ENCODE results near the gene RAB3IP. TPM values are rescaled to one million over a fixed set of nuclear protein-coding genes. Genes with fewer than 3 reads are reported as not detected.

RAB3IP gene, protein sequence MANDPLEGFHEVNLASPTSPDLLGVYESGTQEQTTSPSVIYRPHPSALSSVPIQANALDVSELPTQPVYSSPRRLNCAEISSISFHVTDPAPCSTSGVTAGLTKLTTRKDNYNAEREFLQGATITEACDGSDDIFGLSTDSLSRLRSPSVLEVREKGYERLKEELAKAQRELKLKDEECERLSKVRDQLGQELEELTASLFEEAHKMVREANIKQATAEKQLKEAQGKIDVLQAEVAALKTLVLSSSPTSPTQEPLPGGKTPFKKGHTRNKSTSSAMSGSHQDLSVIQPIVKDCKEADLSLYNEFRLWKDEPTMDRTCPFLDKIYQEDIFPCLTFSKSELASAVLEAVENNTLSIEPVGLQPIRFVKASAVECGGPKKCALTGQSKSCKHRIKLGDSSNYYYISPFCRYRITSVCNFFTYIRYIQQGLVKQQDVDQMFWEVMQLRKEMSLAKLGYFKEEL
- 28.5 and 33.6 TPM in 2 replicates for total RNA-seq

- H3K4me3 Mint-ChIP-seq: peak within 1 kb of the TSS; percentile 86
- intact Hi-C loops (cut with micrococcal nuclease): loop anchor here (1.0 to 5.0 kb wide), 6 partner anchors 154 to 1924 kb away; partner anchors contain the start of genes CCT2, CNOT2, CPSF6 and FRS2
- no peaks in the 10 kb centered on the region for H3K9me3 Mint-ChIP-seq
- peaks cover 6% of the 10 kb centered on the region for H3K36me3 Mint-ChIP-seq (ENCODE audit: low read depth)
- H3K27me3 Mint-ChIP-seq: peaks cover 33% of the 10 kb centered on the region
- DNase-seq: peak; percentile 97
- peaks cover 15% of the 10 kb centered on the region for H3K4me1 Mint-ChIP-seq
- H3K27ac Mint-ChIP-seq: peak within 1 kb of the TSS; percentile 76
Observed at GRCh38 chr12:69738351-69739286, at the start of gene RAB3IP. Gene RAB3IP, plus strand, starts transcription at chr12:69738860. Its CDS starts 16,549 bp downstream, at chr12:69755409.

DNA sequence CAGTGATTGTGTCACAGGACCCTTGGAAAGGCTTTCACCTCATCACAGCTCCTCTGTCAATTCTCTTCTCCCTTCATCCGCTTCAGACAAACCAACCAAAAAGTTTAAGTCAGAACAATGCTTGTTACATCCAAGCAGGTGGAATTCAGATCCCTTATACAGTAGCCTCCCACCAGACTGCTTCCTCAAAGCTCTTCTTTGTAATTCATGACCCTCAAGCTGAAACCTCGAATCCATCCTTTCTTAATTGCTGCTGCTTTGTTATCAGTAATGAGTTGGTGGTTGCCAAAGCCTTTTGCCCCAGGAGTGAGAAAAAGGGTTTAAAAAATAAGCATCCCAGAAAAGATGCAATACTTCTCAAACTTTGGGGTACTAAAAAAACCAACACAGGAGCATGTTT, 49.0 kb upstream of the RAB3IP start:
- H3K4me3 Mint-ChIP-seq: no peak overlapping the region
- no peaks in the 10 kb centered on the region for H3K9me3 Mint-ChIP-seq
- no peak overlapping the region for H3K27ac Mint-ChIP-seq
- intact Hi-C loops (cut with micrococcal nuclease): no loop called here
- H3K36me3 Mint-ChIP-seq (ENCODE audit: low read depth): no peaks in the 10 kb centered on the region
- peaks cover 9% of the 10 kb centered on the region for H3K4me1 Mint-ChIP-seq
- no peak for DNase-seq
- H3K27me3 Mint-ChIP-seq: peaks cover 11% of the 10 kb centered on the region

GRCh38 chr12:69694123-69694522, 44.5 kb upstream of the RAB3IP start:
- Mint-ChIP-seq H3K36me3 (ENCODE audit: low read depth) (no peaks in the 10 kb centered on the region), H3K27me3 (peaks cover 17% of the 10 kb centered on the region), H3K27ac (no peak overlapping the region), H3K4me1 (peaks cover 6% of the 10 kb centered on the region), H3K4me3 (no peak overlapping the region), H3K9me3 (no peaks in the 10 kb centered on the region)
- intact Hi-C loops (cut with micrococcal nuclease): no loop called here
- DNase-seq: no peak

GRCh38 chr12:69698054-69698453, 40.6 kb upstream of the RAB3IP start:
- no peak for DNase-seq
- intact Hi-C loops (cut with micrococcal nuclease): no loop called here
- Mint-ChIP-seq H3K36me3 (ENCODE audit: low read depth) (no peaks in the 10 kb centered on the region), H3K27ac (no peak overlapping the region), H3K27me3 (peaks cover 17% of the 10 kb centered on the region), H3K9me3 (no peaks in the 10 kb centered on the region), H3K4me1 (no peaks in the 10 kb centered on the region), H3K4me3 (no peak overlapping the region)

- no peaks in the 10 kb centered on the region for H3K9me3 Mint-ChIP-seq
- H3K4me3 Mint-ChIP-seq: no peak within 1 kb of the TSS
- intact Hi-C loops (cut with micrococcal nuclease): no loop called here
- H3K36me3 Mint-ChIP-seq (ENCODE audit: low read depth): no peaks in the 10 kb centered on the region
- no peaks in the 10 kb centered on the region for H3K4me1 Mint-ChIP-seq
- no peak for DNase-seq
- H3K27ac Mint-ChIP-seq: no peak within 1 kb of the TSS
- H3K27me3 Mint-ChIP-seq: peaks cover 17% of the 10 kb centered on the region
Observed at GRCh38 chr12:69698769-69699540, 39.7 kb upstream of the RAB3IP start, which contains the start of gene BEST3. Gene BEST3, minus strand, starts transcription at chr12:69699303. Its CDS starts 1,505 bp downstream, at chr12:69697798.

GRCh38 chr12:69701826-69702225, 36.8 kb upstream of the RAB3IP start:
- H3K4me3 Mint-ChIP-seq: no peak overlapping the region
- H3K27me3 Mint-ChIP-seq: peaks cover 19% of the 10 kb centered on the region
- H3K36me3 Mint-ChIP-seq (ENCODE audit: low read depth): no peaks in the 10 kb centered on the region
- intact Hi-C loops (cut with micrococcal nuclease): no loop called here
- no peak overlapping the region for H3K27ac Mint-ChIP-seq
- no peaks in the 10 kb centered on the region for H3K9me3 Mint-ChIP-seq
- DNase-seq: no peak
- H3K4me1 Mint-ChIP-seq: no peaks in the 10 kb centered on the region

GRCh38 chr12:69703146-69703642, 35.5 kb upstream of the RAB3IP start:
- no peak for DNase-seq
- Mint-ChIP-seq H3K4me1 (no peaks in the 10 kb centered on the region), H3K27me3 (peaks cover 12% of the 10 kb centered on the region), H3K4me3 (no peak overlapping the region), H3K27ac (no peak overlapping the region), H3K9me3 (no peaks in the 10 kb centered on the region), H3K36me3 (ENCODE audit: low read depth) (no peaks in the 10 kb centered on the region)
- intact Hi-C loops (cut with micrococcal nuclease): no loop called here

DNA sequence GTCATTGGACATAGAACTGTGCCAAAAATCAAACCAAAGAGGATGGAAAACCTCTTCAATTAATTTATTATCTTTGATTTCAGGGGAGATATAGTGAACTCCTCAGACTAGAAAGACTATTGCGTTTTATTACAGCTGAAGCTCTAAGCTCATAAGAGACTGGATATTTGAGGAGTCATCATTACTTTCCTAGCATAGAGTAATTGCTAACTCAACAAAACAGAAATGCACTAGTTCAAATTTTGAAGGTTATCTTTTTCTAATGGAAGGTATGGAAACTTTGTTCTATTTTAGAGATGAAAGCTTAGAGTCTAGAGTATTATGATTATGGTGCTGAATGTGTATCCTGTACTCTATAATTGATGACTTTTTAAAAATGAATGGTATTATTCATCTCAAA, 34.3 kb upstream of the RAB3IP start:
- no peak for DNase-seq
- Mint-ChIP-seq H3K9me3 (no peaks in the 10 kb centered on the region), H3K27ac (no peak overlapping the region), H3K27me3 (peaks cover 12% of the 10 kb centered on the region), H3K4me3 (no peak overlapping the region), H3K36me3 (ENCODE audit: low read depth) (no peaks in the 10 kb centered on the region), H3K4me1 (no peaks in the 10 kb centered on the region)
- intact Hi-C loops (cut with micrococcal nuclease): no loop called here

- no peak for DNase-seq
- H3K9me3 Mint-ChIP-seq: no peaks in the 10 kb centered on the region
- no peaks in the 10 kb centered on the region for H3K36me3 Mint-ChIP-seq (ENCODE audit: low read depth)
- peaks cover 16% of the 10 kb centered on the region for H3K27me3 Mint-ChIP-seq
- no peak overlapping the region for H3K27ac Mint-ChIP-seq
- no peak overlapping the region for H3K4me3 Mint-ChIP-seq
- no peaks in the 10 kb centered on the region for H3K4me1 Mint-ChIP-seq
- intact Hi-C loops (cut with micrococcal nuclease): no loop called here
Observed at GRCh38 chr12:69708649-69709048, 30.0 kb upstream of the RAB3IP start.

- Mint-ChIP-seq H3K36me3 (ENCODE audit: low read depth) (no peaks in the 10 kb centered on the region), H3K4me3 (no peak overlapping the region), H3K27ac (no peak overlapping the region), H3K4me1 (no peaks in the 10 kb centered on the region), H3K27me3 (peaks cover 15% of the 10 kb centered on the region), H3K9me3 (no peaks in the 10 kb centered on the region)
- no peak for DNase-seq
- intact Hi-C loops (cut with micrococcal nuclease): no loop called here
Observed at GRCh38 chr12:69712826-69713225, 25.8 kb upstream of the RAB3IP start.

DNA sequence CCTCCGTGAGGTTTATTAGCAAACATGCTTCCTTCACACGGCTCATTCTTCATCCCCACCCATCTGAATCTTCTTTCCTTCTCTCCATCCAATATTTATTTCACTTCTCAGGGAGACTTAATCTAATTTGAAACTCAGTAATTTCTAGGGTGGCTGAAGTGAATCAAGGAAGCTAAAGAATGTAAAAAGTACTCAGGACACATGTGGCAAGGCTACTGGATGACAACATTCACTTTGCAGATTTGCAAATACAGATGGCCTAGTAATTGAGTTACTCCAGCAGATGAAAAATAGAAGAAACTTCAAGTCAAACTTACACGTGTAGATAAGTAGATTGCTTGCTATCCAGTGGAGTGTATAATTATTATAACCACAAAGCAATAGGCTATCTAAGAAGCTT, 24.1 kb upstream of the RAB3IP start:
- no peaks in the 10 kb centered on the region for H3K4me1 Mint-ChIP-seq
- H3K27me3 Mint-ChIP-seq: peaks cover 15% of the 10 kb centered on the region
- DNase-seq: no peak
- no peak overlapping the region for H3K4me3 Mint-ChIP-seq
- intact Hi-C loops (cut with micrococcal nuclease): no loop called here
- no peak overlapping the region for H3K27ac Mint-ChIP-seq
- H3K36me3 Mint-ChIP-seq (ENCODE audit: low read depth): no peaks in the 10 kb centered on the region
- no peaks in the 10 kb centered on the region for H3K9me3 Mint-ChIP-seq

DNA sequence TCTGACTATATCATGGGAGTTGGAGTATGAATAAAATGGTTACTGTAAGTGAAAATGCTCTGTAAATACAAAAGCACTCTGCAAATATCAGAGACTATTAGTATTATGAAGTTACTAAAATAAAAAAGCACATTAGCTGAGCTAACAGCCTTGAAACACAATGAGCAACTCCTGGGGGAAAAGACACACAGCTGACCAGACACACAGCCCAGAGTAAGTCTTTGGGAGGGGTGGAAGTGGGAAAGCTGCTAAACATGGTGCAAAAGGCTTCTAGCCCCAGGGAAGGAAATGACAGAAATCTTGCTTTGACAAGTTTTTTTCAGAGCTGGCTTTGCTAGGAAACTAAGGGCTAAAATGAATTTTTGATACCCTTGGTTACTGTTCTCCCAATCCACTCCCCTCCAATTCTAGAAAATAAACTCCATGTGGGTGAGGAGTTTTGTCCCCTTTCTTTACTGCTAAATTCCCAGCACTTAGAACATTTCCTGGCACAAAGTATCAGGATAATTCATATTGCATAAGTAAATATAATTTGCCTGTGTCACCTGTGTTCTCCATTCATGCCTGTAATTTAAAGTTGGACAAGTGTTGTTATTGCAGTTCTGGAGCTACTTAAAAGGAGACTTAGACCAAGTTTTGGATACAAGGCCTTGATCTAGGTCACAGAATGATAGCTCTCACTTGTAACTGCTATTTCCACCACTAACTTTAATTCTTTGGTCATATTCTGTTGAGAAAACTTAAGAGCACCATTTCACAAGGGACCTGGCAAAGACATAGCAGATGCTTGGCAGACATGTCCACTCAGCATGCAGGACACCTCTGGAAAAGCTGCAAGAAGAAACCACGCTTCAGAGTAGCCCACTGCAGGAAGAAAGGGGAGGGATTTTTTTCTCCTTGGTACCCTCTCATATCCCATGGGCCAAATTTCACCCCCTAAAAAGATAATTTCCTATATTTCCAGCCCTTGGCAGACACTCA, 19.0 kb upstream of the RAB3IP start:
- Mint-ChIP-seq H3K9me3 (no peaks in the 10 kb centered on the region), H3K36me3 (ENCODE audit: low read depth) (no peaks in the 10 kb centered on the region), H3K27ac (no peak overlapping the region), H3K27me3 (peaks cover 36% of the 10 kb centered on the region), H3K4me1 (no peaks in the 10 kb centered on the region), H3K4me3 (no peak overlapping the region)
- intact Hi-C loops (cut with micrococcal nuclease): no loop called here
- no peak for DNase-seq
